ENCODE measurements around the gene ADH1B.

The ADH1B gene

DNA sequence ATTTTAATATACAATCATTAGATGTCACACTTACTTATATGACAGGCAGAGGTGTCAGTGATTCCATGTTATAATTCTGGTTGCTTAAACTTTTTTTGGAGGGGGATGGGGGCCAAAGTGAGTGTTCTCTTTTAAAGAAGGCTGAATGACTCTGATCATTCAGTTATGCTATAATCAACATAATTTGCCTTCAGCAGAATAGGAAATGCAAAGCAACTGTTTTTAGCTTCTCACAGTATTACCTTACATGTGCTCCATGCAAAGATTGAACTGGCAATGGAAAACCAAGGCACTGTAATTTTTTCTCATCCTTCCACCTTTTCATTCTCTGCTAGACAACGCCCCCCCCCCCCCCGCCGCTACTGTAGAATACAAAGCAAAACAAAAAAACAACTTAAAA is 18.0 kb upstream of the ADH1B start:
- TF ChIP-seq ZFX (IDR thresholded peaks at IDR 0.05) (no peak), CTCF (conservative IDR thresholded peaks at IDR 0.05) (no peak)
- no peak overlapping the region for H3K27ac ChIP-seq

GRCh38 chr4:99336553-99336952 is 15.4 kb upstream of the ADH1B start:
- no peak for TF ChIP-seq ZFX (IDR thresholded peaks at IDR 0.05)
- TF ChIP-seq CTCF (conservative IDR thresholded peaks at IDR 0.05), result no peak
- H3K27ac ChIP-seq, result no peak overlapping the region

GRCh38 chr4:99334880-99335279 is 13.7 kb upstream of the ADH1B start:
- H3K27ac ChIP-seq, result no peak overlapping the region
- TF ChIP-seq ZFX (IDR thresholded peaks at IDR 0.05) (no peak), CTCF (conservative IDR thresholded peaks at IDR 0.05) (no peak)

DNA sequence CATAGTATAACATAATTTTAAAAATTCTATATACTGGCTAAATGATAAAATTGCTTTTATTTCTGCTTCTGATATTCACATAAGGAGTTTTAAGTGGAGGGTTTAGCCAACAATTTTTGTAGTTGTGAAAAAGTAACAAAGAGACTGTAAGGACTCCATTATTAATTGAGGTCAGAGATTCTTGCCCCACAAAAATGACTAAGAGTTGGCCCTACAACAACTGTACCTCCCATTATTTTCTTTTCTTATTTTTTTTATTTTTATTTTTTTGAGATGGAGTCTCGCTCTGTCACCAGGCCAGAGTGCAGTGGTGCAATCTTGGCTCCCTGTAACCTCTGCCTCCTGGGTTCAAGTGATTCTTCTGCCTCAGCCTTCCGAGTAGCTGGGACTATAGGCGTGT is 9.4 kb upstream of the ADH1B start:
- no peak overlapping the region for H3K27ac ChIP-seq
- no peak for TF ChIP-seq CTCF (conservative IDR thresholded peaks at IDR 0.05)
- TF ChIP-seq ZFX (IDR thresholded peaks at IDR 0.05), result no peak

DNA sequence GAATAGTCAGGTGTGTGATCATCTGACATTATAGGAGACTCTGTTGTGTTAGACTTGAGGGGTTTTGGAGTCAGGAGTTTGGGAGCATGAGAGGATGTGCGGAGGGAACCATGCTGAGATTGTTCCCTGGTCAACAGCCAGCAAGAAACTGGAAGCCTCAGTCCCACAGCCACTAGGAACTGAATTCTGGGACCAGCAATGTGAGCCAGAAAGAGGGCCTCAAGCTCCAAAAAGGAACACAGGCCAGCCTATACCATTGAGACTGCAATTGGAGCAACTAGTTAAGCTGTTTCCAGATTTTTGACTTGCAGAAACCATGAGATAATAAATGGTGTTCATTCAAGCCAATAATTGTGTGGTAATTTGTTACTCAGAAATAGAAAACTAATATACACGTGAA is 8.7 kb upstream of the ADH1B start:
- no peak for TF ChIP-seq ZFX (IDR thresholded peaks at IDR 0.05)
- TF ChIP-seq CTCF (conservative IDR thresholded peaks at IDR 0.05), result no peak
- H3K27ac ChIP-seq, result no peak overlapping the region

- H3K27ac ChIP-seq, result no peak overlapping the region
- no peak for TF ChIP-seq CTCF (conservative IDR thresholded peaks at IDR 0.05)
- TF ChIP-seq ZFX (IDR thresholded peaks at IDR 0.05), result no peak
These were observed 3.8 kb upstream of the ADH1B start for GRCh38 chr4:99324979-99325378.

DNA sequence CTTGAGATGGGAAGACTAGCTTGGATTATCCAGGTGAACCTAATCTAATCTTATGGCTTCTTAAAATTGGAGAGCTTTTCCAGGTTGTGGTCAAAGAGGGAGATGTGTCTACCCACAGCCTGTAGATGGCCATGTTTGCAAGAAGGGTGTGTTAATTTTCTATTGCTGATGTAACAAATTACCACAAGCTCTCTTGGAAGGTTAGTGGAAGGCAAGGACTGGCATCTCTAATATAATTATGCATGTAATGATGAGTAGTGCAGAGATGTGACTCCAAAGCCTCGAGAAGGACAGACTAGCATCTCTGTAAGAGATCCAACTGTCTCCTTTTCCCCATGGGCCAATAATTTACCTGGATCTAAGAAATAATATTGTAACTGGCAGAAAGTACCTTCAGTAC is 3.2 kb upstream of the ADH1B start:
- no peak overlapping the region for H3K27ac ChIP-seq
- TF ChIP-seq ZFX (IDR thresholded peaks at IDR 0.05) (no peak), CTCF (conservative IDR thresholded peaks at IDR 0.05) (no peak)

Measured in C4-2B (cell line).